Progenitor cell of endocrine pancreas (in vitro differentiated cells): ENCODE results near the gene SLC16A12. TPM values are rescaled to one million over a fixed set of nuclear protein-coding genes. Genes with fewer than 3 reads are reported as not detected.

Source experiments
- DNase-seq: peaks from one replicate; pipeline ENCODE4 v3.0.0; 2021; ENCODE audit warnings: low spot score; ENCODE audit not compliant: unreplicated experiment
- H3K27ac Mint-ChIP-seq: 2 replicates; pipeline ENCODE4 v1.8.0; 2021; ENCODE audit warnings: mild to moderate bottlenecking, moderate library complexity, mixed read lengths
- H3K27me3 Mint-ChIP-seq: 2 replicates; pipeline ENCODE4 v1.8.0; 2021; ENCODE audit warnings: mixed read lengths
- H3K36me3 Mint-ChIP-seq: 2 replicates; pipeline ENCODE4 v1.8.0; 2022; ENCODE audit warnings: mixed read lengths; ENCODE audit not compliant: insufficient read depth
- H3K4me1 Mint-ChIP-seq: 2 replicates; pipeline ENCODE4 v1.8.0; 2021; ENCODE audit warnings: low read depth, mixed read lengths
- H3K4me3 Mint-ChIP-seq: 2 replicates; pipeline ENCODE4 v1.8.0; 2021; ENCODE audit warnings: low read depth, mild to moderate bottlenecking, moderate library complexity, mixed read lengths
- H3K9me3 Mint-ChIP-seq: 2 replicates; pipeline ENCODE4 v1.8.0; 2021; ENCODE audit warnings: low read depth, mixed read lengths
- total RNA-seq: library from RNA; stranded (reverse); gene quantifications from 2 replicates; pipeline ENCODE4 v1.2.1, GENCODE V29; 2021
- TF ChIP-seq, protein P1 (sequence below): fragments of 200-600 bp; sonication (generic); IDR thresholded peaks from one replicate; pipeline ENCODE4 v1.5.0; 2021; ENCODE audit warnings: antibody characterized with exemption, mild to moderate bottlenecking; ENCODE audit not compliant: unreplicated experiment

The SLC16A12 gene
- total RNA-seq, 1 donor from 2014 or later = 16.1 TPM

DNA sequence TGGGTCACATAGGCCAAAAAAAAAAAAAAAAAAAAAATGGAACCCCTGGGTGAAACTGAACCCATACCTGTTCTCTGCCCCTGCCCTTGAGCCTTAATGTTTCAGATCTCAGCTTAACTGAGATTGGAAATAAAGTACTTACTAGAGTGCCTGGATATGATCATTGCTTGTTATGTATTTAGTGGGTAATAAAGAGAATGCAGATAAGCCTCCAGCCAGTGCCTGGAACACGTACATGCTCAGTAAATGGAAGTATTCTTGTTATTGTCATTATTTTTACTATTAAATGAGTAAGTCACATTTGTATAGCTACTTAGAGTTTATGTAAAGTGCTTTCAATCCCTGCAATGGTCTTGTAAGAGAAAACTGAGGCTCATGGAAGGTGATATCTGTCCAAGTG, 14.7 kb downstream of the SLC16A12 start:
- H3K27me3 Mint-ChIP-seq = no peaks in the 10 kb centered on the region
- H3K4me3 Mint-ChIP-seq = no peak overlapping the region
- no peak for DNase-seq
- TF ChIP-seq, protein P1, sequence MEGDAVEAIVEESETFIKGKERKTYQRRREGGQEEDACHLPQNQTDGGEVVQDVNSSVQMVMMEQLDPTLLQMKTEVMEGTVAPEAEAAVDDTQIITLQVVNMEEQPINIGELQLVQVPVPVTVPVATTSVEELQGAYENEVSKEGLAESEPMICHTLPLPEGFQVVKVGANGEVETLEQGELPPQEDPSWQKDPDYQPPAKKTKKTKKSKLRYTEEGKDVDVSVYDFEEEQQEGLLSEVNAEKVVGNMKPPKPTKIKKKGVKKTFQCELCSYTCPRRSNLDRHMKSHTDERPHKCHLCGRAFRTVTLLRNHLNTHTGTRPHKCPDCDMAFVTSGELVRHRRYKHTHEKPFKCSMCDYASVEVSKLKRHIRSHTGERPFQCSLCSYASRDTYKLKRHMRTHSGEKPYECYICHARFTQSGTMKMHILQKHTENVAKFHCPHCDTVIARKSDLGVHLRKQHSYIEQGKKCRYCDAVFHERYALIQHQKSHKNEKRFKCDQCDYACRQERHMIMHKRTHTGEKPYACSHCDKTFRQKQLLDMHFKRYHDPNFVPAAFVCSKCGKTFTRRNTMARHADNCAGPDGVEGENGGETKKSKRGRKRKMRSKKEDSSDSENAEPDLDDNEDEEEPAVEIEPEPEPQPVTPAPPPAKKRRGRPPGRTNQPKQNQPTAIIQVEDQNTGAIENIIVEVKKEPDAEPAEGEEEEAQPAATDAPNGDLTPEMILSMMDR = no peak
- H3K36me3 Mint-ChIP-seq = peaks cover 4% of the 10 kb centered on the region
- peaks cover 13% of the 10 kb centered on the region for H3K4me1 Mint-ChIP-seq
- no peaks in the 10 kb centered on the region for H3K9me3 Mint-ChIP-seq
- H3K27ac Mint-ChIP-seq = no peak overlapping the region

DNA sequence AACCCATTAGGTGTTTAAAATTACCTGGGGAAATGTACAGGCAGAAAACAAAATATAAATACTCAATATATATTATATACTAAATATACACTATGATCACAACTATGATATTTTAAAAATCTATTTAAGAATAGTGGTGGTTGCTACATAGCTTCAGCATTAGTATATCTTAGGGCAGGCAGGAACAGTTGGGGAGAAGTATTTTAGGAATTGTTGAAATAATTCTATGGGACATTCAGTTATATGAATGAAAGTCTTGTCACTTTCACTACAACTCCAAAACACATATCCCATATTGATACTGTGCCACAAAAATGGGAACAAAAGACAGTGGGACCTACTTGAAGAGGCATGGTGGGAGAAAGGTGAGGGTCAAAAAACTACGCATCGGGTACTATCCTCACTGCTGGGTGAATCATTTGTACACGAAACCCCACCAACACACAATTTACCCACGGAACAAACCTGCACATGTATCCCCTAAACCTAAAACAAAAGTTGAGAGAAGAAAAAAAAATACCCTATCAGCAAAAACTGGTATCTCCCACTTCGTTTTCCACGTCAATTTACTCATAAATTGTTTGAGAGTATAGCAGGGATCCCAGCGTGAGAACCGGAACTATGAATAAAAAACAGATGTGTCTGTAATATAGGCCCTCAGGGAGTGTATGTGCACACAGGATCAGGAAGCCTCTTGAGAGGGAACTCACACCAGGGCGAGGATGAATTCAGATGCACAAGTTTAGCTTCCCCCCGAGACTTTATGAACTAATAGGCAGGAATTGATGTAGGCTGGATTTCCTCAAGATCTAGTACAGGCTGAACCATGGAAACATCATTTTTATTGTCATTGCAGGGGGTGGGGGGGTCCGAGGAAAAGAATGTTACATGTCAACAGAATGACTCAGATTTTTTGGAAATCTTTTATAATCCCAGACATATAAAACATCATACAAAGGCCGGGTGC, 16.2 kb downstream of the SLC16A12 start:
- Mint-ChIP-seq H3K4me1 (peaks cover 16% of the 10 kb centered on the region), H3K9me3 (no peaks in the 10 kb centered on the region), H3K4me3 (no peak overlapping the region), H3K27me3 (no peaks in the 10 kb centered on the region), H3K27ac (no peak overlapping the region), H3K36me3 (peaks cover 2% of the 10 kb centered on the region)
- no peak for DNase-seq
- TF ChIP-seq, protein P1 = no peak

DNA sequence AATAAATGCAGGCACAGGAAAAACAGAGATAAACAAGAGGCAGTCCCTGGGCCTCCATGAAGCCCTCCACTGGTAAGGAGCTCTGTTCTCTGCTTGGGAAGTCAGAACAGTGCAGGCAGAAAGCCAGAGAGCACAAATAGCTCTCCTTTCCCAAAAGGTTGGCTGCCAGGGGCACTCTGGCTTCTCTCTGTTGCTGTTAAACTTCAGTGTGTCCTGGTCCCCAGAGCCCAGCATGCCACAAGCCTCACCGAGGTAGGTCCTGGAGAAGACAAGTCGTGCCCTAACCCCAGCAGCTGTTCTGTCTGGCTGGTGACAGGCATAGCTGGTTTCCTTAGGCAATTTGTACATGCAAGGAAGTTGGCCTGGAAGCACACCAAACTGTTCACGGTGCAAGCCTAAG, 17.3 kb downstream of the SLC16A12 start:
- peaks cover 4% of the 10 kb centered on the region for H3K36me3 Mint-ChIP-seq
- H3K4me1 Mint-ChIP-seq = peaks cover 18% of the 10 kb centered on the region
- no peak overlapping the region for H3K27ac Mint-ChIP-seq
- TF ChIP-seq, protein P1 = no peak
- no peak for DNase-seq
- no peaks in the 10 kb centered on the region for H3K27me3 Mint-ChIP-seq
- no peaks in the 10 kb centered on the region for H3K9me3 Mint-ChIP-seq
- no peak overlapping the region for H3K4me3 Mint-ChIP-seq

DNA sequence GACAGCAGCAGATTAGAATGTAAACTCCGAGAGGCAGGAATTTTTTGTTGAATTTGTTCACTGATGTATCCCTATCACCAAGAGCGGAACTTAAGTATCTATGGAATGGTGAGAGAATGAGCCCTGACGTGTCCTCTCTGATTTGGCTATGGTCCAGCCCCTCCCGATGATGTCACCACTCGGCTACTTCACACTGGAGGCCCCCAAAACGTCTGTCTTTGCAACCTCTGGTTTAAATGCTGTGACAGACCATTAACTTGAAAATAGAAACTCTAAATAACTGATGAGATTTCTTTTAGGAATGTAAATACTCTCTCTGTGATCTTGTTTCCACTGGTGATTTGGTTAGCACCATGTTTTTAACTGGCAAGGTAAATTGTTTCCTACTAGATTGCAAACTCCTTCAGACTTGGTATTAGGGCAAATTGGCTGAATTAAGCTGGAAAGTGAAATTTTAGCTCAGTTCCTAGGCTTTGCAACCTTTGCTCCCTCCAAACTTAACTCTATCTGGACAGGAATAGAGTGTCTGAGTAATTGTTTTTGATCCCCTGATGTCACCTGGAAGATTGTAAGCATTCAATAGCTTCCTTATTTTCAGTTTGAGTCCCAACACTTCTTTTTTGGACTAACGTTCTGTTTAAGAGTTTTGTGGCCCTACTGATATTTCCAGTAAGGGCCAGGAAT, 19.1 kb downstream of the SLC16A12 start:
- Mint-ChIP-seq H3K27ac (peak overlapping the region; percentile 96), H3K4me3 (peak overlapping the region; percentile 9)

More for the DNA sequence above, 19.1 kb downstream of the SLC16A12 start:
- Mint-ChIP-seq H3K4me1 (peaks cover 18% of the 10 kb centered on the region), H3K9me3 (no peaks in the 10 kb centered on the region), H3K36me3 (peaks cover 8% of the 10 kb centered on the region), H3K27me3 (no peaks in the 10 kb centered on the region)
- no peak for DNase-seq
- TF ChIP-seq, protein P1 = no peak
